HEK293T (cell line): ENCODE data around the gene CLRN3.

Experiments
- BHLHE40 ChIP-seq: fragments of 450-650 bp; IDR thresholded peaks from 2 replicates; pipeline ENCODE4 v1.6.1; 2016; ENCODE audit warnings: mild to moderate bottlenecking, moderate library complexity, borderline replicate concordance
- NFRKB ChIP-seq: fragments of 450-650 bp; IDR thresholded peaks from 2 replicates; pipeline ENCODE4 v1.6.1; 2016; ENCODE audit warnings: mild to moderate bottlenecking, moderate library complexity
- SP1 ChIP-seq: fragments of 450-650 bp; IDR thresholded peaks from 2 replicates; pipeline ENCODE4 v1.6.1; 2017
- TF ChIP-seq, protein P1 (sequence below): fragments of 450-650 bp; IDR thresholded peaks from 2 replicates; pipeline ENCODE4 v1.6.1; 2016

- TF ChIP-seq NFRKB (no peak), BHLHE40 (no peak), SP1 (no peak)
- TF ChIP-seq, protein P1, sequence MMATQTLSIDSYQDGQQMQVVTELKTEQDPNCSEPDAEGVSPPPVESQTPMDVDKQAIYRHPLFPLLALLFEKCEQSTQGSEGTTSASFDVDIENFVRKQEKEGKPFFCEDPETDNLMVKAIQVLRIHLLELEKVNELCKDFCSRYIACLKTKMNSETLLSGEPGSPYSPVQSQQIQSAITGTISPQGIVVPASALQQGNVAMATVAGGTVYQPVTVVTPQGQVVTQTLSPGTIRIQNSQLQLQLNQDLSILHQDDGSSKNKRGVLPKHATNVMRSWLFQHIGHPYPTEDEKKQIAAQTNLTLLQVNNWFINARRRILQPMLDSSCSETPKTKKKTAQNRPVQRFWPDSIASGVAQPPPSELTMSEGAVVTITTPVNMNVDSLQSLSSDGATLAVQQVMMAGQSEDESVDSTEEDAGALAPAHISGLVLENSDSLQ = no peak
These were observed 35.5 kb upstream of the CLRN3 start for GRCh38 chr10:127928021-127928806.
